Epithelial cell of proximal tubule (primary cell): ENCODE measurements around the gene NRXN2. TPM values are rescaled to one million over a fixed set of nuclear protein-coding genes. Genes with fewer than 3 reads are reported as not detected.

Experiments used
- DNase-seq: peaks from one replicate; pipeline ENCODE4 v3.0.0-alpha.2; 2011; ENCODE audit warnings: low read depth
- H3K4me3 ChIP-seq: 2 replicates; pipeline ENCODE4 v1.5.1; 2011; ENCODE audit warnings: low read depth, mild to moderate bottlenecking, low read length
- total RNA-seq: library from RNA; depleted of rRNA; stranded (reverse); fragments of >200 nt; gene quantifications from 2 replicates; pipeline ENCODE4 v1.2.3, GENCODE V29; 2015
- TF ChIP-seq, protein P1 (sequence below): conservative IDR thresholded peaks from 2 replicates; pipeline ENCODE4 v1.5.1; 2012; ENCODE audit warnings: low read depth, mild to moderate bottlenecking, low read length

Gene NRXN2
- total RNA-seq, 1 donor from 2014 or later: not detected

GRCh38 chr11:64568584-64569140, 154.3 kb downstream of the NRXN2 start:
- TF ChIP-seq, protein P1, sequence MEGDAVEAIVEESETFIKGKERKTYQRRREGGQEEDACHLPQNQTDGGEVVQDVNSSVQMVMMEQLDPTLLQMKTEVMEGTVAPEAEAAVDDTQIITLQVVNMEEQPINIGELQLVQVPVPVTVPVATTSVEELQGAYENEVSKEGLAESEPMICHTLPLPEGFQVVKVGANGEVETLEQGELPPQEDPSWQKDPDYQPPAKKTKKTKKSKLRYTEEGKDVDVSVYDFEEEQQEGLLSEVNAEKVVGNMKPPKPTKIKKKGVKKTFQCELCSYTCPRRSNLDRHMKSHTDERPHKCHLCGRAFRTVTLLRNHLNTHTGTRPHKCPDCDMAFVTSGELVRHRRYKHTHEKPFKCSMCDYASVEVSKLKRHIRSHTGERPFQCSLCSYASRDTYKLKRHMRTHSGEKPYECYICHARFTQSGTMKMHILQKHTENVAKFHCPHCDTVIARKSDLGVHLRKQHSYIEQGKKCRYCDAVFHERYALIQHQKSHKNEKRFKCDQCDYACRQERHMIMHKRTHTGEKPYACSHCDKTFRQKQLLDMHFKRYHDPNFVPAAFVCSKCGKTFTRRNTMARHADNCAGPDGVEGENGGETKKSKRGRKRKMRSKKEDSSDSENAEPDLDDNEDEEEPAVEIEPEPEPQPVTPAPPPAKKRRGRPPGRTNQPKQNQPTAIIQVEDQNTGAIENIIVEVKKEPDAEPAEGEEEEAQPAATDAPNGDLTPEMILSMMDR: no peak
- no peak overlapping the region for H3K4me3 ChIP-seq
- no peak for DNase-seq

- DNase-seq: no peak
- no peak overlapping the region for H3K4me3 ChIP-seq
- TF ChIP-seq, protein P1: no peak
Observed at GRCh38 chr11:64568041-64568571, 154.9 kb downstream of the NRXN2 start.

GRCh38 chr11:64566915-64567891, 155.8 kb downstream of the NRXN2 start:
- no peak overlapping the region for H3K4me3 ChIP-seq
- TF ChIP-seq, protein P1: no peak
- no peak for DNase-seq

DNA sequence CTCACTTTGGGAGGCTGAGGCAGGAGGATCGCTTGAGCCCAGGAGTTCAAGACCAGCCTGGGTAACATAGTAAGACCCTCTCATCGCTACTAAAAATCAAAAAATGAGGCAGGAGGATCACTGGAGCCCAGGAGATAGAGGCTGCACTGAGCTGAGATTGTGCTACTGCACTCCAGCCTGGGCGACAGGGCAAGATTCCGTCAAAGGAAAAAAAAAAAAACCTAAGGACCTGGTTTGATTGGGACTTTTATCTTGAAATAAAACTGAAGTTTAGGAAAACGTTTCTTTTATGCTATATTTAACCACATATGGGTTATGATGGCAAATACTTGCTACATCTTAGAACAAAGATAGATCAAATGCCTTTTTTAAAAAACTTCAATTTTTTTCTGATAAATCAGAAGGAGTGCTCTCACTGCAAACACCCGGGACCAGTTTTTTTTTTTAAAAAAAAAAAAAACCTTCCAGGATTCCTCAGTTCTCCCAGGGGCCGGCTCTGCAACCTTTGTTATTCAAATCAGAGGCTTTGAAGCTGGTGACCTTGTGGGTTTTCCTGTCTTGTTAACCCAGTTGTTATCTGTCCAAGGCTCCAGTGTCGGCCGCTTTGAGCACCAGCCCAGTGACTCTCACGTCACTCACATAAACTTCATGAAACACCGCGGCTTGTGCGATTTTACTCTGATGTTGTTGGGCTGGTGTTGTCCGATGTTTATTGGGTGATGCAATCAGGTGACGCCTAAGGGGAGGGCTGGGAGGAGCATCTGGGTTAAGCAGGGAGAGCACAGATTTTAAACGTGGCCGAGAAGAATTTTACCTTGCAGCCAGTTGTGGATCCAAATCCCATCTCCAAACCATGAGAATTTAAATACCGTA, 156.7 kb downstream of the NRXN2 start:
- TF ChIP-seq, protein P1: no peak
- DNase-seq: no peak
- H3K4me3 ChIP-seq: no peak overlapping the region

DNA sequence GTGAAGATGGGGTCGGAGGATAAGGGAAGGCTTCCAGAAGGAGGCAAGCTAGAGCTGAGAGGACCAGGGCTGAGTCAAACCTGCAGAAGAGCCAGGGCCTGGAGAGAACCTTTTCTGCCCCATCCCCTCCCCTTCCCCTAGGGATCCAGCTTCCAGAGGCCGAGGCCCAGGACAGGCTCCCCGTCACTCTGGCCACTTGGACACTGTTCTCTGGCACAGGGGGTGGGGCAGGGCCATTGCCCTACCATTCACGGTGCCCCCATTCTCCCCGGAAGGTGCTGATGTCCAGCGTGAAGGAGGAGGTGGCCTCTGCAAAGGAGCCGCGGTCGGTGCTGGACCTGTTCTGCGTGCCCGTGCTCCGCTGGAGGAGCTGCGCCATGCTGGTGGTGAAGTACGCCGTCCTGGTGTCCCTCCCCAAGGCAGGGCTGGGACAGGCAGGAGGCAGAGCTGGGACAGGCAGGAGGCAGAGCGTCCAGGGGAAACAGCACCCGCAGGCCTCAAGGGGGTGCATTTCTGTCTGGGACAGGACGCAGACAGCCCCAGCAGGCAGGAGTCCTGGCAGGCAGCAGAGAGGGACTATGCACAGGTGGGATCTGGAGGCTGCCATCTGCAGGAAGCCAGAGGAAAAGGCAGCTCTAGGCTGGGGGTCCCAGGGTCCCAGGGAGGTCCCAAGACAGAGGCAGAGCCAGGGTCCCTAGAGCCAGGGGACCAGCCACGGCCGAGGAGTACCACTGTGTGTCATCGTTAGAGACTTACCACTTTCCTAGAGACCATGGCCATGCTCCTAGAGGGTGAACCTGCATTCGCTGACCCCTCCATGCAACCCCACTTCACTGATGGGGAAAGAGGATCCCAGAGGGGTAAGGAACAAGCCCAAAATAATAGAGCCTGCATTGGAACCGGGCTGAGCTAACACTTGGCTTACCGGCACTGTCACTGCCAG, 157.8 kb downstream of the NRXN2 start:
- no peak overlapping the region for H3K4me3 ChIP-seq
- no peak for DNase-seq
- TF ChIP-seq, protein P1: peak; percentile 4

DNA sequence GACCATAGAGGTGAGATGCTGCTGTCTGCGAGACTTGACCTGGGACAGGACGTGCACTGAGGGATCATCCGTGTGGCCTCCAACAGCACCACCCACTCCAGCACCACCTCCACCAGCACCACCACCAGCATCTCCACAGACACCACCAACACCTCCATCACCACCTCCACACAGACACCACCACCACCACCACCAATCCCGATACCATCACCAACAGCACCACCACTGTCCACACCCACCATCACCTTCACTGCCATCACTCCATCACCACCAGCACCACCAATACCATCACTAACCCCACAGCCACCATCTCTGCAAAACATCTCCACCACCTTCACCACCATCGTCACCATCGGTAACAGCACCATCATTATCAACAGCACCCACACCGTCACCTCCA, 158.6 kb downstream of the NRXN2 start:
- no peak for DNase-seq
- TF ChIP-seq, protein P1: no peak

More for the DNA sequence above, 158.6 kb downstream of the NRXN2 start:
- no peak overlapping the region for H3K4me3 ChIP-seq
